ENCODE measurements around the gene OR8G5.

Gene OR8G5

DNA sequence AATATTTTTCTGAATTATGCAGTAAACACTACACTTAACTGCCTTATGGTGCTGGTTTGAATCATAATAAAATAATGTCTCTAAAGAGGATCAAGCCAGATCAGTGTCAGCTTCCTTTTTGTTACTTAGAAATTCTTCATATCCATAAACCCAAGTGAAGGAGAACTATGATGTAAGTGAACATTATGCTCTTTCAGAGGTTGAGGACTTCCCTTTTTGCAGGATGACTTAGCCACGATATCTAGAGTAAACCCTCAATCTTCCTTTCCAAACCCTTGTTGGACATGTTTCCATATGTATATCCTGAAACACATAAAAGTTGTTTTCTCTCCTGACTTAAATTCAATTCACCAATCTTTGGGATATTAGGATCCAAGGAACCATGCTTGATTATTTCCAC lies 38.5 kb downstream of the OR8G5 start:
- DNase-seq, result peak; percentile 5

DNA sequence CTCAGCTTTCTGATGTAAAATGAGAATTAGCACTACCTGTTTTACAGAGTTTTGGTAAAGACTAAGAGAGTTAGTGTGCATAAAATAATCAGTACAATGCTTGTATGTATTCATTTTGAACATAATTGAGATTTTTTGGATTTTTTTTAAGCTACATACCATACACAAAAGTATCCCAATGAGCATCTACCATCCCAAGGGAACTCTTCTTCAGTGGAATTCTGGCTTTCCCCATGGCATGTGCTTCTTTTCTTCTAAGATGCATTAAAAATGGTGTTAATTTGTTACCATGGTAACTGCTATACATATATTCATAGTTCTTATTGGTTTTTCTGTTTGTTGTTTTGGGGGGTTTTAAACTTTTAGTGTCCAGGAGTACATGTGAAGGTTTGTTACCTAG lies 39.8 kb downstream of the OR8G5 start:
- no peak for DNase-seq

DNA sequence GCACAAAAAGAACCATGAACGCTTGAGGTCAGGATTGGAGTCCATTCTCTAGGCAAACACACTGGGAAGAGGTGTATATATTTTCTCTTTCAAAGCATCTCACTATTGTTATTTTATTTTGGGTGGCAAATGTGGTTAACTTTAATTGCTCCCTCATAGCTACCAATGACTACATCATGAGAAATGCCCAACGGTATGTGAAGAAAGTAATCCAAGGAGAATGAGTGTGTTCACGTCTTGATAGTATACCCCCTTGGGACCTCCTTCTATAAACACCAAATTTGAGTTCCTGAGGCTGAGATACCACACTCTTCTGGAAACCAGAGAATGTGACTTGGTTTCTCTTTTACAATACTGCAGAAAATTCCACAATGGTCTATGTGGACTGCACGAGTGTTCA lies 41.7 kb downstream of the OR8G5 start:
- DNase-seq, result no peak

- no peak for DNase-seq
These were observed 45.4 kb downstream of the OR8G5 start for GRCh38 chr11:124301548-124301947.

DNA sequence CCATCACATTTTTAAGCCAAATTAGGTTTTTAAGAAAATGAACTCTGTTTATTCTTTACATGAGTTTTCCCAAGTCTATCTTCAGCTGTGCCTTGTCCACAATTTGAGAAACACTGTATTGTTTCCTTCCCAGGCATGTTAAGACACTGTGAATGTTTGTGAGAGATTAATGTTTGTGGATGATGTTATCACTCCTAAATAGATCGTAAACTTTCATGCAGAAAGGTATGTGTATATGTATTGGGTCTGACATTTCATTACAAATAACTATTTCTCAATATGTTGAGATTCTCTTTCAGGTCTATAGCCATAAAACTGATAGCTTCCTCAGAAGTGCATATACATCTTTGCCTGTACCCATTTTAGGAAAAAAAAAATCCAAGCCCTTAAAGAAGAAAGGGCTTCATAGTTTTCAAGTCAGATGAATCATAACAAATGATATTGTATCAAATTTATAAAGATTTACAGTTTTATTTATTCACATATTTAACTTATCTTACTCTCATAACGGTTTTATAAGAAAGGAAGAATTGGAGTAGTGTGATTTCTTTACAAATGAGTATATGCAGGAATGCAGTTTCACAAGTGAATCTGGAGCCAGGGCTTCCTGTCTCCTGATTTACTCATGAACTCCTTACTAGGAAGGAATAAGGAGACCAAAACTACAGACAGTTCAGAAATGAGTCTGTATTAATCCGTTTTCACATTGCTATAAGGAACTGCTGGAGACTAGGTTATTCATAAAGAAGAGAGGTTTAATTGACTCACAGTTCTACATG lies 46.4 kb downstream of the OR8G5 start:
- no peak for DNase-seq

- DNase-seq, result no peak
These were observed 50.9 kb downstream of the OR8G5 start for GRCh38 chr11:124307093-124307492.

DNA sequence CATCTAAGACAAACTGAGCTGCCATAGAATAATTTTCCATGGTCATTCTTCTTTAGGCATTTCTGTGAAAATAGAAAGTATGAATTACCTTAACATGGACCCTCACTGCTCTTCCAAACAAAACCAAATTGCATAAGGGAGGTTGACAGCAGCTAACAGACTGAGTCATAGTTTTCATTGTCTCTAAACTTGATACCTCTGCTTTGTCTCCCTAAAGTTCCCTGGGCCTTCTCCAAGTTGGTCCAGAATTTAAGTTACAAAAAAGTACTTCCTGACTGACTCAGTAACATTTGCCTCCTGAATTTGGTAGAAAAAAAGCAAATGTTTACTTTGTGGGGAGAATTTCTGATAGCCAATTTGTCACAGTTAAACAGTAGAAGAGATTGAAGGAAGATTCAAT lies 54.5 kb downstream of the OR8G5 start:
- DNase-seq, result no peak

DNA sequence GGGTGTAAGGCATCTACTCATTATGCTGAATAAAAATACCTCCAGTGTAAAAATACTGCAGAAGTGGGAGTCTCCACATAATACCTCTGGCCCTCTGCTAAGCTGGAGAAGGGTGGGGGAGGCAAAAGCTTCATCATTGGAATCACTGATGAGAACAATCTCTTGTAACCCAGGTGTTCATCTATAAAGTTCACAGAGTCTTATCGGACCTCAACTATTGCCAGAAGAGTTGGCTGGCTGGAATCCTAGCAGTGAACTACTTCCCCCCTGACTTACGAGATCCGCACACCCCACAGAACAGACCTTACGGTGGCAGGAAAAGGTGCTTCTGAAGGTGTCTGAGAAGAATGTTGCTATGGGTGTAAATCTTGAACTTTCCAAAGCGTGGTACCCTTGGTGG lies 55.1 kb downstream of the OR8G5 start:
- DNase-seq, result no peak

- DNase-seq, result no peak
These were observed 55.5 kb downstream of the OR8G5 start for GRCh38 chr11:124311670-124312069.

DNA sequence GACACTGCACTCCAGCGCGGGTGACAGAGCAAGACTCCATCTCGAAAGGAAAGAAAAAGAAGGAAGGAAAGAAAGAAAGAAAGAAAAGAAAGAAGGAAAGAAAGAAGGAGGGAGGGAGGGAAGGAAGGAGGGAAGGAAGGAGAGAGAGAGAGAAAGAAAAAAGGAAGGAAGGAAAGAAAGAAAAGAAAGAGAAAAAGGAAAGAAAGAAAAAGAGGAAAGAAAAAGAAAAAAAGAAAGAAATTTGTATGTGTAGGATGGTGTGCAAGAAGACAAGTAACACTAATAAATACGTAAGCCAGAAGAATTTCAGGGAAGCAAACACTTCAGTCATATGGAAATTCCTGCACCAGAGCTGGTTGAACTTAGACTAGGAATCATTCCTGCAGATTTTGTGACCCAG lies 57.0 kb downstream of the OR8G5 start:
- DNase-seq, result no peak

GRCh38 chr11:124313849-124314248 lies 57.7 kb downstream of the OR8G5 start, which contains the start of gene OR8D1:
TSS of gene OR8D1 (minus strand) at chr11:124313949. CDS start at chr11:124310766, 3,183 bp downstream.
- no peak for DNase-seq

- DNase-seq, result no peak
These were observed 58.9 kb downstream of the OR8G5 start for GRCh38 chr11:124315052-124315451.
